Bronchial epithelial cell (primary cell): ENCODE results near the gene AGPAT4. TPM values are rescaled to one million over a fixed set of nuclear protein-coding genes. Genes with fewer than 3 reads are reported as not detected.

ENCODE experiments used
- DNase-seq: peaks from one replicate; pipeline ENCODE4 v3.0.0-alpha.2; 2010; ENCODE audit warnings: low read depth
- FAIRE-seq: peaks from 2 replicates; lab custom pipeline; 2011; peaks lifted over from hg19 to GRCh38; lab: Jason Lieb, UNC
- H3K27me3 ChIP-seq: 2 replicates; pipeline ENCODE4 v1.5.1; 2011; ENCODE audit warnings: low read length; ENCODE audit not compliant: control insufficient read depth, insufficient read depth
- H3K36me3 ChIP-seq: 2 replicates; pipeline ENCODE4 v1.5.1; 2011; ENCODE audit warnings: low read length; ENCODE audit not compliant: control insufficient read depth, insufficient read depth
- H3K4me3 ChIP-seq: 2 replicates; pipeline ENCODE4 v1.5.1; 2011; ENCODE audit warnings: mild to moderate bottlenecking, low read depth, low read length, control low read depth
- total RNA-seq: library from RNA; depleted of rRNA; stranded (reverse); fragments of >200 nt; gene quantifications from 2 replicates; pipeline ENCODE4 v1.2.1, GENCODE V29; 2014
- TF ChIP-seq, protein P1 (sequence below): IDR thresholded peaks from 2 replicates; pipeline ENCODE4 v1.5.1; 2011; ENCODE audit warnings: mild to moderate bottlenecking, moderate library complexity, low read length, control low read depth, inconsistent platforms; ENCODE audit not compliant: insufficient read depth, severe bottlenecking

AGPAT4 gene
- total RNA-seq, 1 donor from 2014 or later: 2.6 TPM

DNA sequence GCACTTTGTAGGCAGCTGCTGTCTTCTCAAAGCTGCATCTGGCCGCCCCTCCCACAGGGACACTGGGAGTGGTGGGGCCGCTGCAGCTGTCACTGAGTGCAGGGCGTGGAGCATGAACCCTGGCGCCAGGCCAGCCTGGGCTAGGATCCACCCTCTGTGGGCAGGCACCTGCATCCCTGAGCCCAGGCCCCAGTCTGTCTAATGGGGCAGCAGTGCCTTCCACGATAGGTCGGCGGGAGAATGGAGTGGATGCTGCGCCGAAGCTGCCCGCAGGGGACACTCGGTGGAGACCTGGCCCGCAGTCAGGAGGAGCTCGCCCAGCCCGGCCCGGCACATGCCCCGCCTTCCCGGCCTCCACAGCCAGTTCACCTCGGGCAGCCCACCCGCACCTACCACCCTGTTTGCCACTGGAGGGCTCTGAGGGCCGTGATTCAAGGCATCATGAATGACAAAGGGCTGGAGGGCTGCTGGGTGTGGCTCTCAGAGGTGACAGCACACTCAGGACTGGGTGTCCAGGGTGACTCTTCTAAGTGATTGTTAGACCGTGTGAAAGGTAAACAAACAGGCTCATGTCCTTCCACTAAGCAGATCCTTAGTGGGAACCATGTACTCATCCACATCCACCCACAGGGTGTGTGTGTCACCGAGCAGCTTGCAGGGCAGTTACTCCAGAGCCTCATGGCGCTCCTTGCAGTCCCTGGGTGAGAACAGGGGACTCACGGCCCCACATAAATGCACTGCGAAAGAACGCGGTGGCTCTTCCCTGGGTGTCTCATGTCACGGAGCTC is 133.9 kb downstream of the AGPAT4 start:
- TF ChIP-seq, protein P1, sequence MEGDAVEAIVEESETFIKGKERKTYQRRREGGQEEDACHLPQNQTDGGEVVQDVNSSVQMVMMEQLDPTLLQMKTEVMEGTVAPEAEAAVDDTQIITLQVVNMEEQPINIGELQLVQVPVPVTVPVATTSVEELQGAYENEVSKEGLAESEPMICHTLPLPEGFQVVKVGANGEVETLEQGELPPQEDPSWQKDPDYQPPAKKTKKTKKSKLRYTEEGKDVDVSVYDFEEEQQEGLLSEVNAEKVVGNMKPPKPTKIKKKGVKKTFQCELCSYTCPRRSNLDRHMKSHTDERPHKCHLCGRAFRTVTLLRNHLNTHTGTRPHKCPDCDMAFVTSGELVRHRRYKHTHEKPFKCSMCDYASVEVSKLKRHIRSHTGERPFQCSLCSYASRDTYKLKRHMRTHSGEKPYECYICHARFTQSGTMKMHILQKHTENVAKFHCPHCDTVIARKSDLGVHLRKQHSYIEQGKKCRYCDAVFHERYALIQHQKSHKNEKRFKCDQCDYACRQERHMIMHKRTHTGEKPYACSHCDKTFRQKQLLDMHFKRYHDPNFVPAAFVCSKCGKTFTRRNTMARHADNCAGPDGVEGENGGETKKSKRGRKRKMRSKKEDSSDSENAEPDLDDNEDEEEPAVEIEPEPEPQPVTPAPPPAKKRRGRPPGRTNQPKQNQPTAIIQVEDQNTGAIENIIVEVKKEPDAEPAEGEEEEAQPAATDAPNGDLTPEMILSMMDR: no peak
- FAIRE-seq: no peak
- H3K36me3 ChIP-seq: no peaks in the 10 kb centered on the region
- no peaks in the 10 kb centered on the region for H3K27me3 ChIP-seq
- peak; percentile 28 for DNase-seq
- H3K4me3 ChIP-seq: no peak overlapping the region

DNA sequence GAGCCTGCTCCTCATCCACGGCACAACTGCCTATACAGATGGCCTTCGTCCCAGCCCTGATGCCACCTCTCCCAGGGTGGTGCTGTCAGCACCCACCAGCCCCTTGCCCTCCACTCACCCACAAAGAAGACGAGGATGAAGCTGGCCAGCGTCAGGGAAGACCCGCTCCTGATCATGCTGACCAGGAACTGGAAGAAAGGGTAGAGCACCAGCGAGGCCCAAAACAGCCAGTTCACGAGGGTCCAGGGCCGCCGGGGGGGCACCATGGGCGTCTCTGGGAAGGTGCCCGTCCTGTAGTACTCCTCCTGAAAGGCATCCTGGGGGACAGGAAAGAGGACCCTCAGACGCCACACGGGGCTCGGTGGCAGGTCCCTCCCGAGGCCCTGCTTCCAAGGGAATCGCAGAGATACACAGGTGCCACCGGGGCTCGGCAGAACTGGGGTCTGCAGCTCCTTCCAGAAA is 134.5 kb downstream of the AGPAT4 start:
- DNase-seq: no peak
- Histone ChIP-seq H3K27me3 (no peaks in the 10 kb centered on the region), H3K36me3 (no peaks in the 10 kb centered on the region), H3K4me3 (no peak overlapping the region)
- TF ChIP-seq, protein P1: no peak
- no peak for FAIRE-seq

DNA sequence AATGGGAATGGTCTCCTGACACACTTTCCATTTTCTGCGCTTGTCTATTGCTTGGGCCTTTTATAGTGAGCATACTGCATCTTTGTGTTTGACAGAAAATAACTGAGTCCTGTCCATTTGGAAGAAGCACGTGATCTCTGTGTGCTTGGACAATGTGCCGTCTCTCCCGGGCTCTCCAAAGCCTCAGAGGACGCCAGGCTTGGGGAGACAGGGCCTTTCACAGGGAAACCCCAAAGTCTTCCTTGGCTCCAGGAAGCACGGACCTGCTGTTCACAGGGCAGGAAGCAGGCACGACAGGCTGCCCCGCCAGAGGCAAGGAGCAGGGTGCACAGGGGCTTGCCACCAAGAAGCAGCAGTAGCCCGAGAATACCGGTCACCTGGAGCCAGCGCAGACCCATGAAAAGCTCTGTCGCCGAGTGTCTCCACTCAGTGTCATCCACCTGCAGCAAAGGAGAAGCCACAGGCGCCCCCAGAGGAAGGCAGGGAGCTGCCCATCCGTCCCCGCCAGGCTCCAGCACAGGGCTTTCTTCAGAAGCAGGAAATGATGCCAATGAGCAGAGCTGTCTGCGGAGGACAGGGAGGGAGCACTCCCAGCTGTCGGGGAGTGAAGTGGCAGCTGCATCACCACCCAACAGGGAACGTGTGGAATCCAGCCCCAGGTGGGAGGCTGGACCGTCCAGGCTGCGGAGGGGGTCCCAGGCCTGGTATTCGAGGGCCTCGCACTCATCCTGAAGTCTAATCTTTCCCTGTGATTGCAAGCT is 135.1 kb downstream of the AGPAT4 start:
- Histone ChIP-seq H3K36me3 (no peaks in the 10 kb centered on the region), H3K27me3 (no peaks in the 10 kb centered on the region), H3K4me3 (no peak overlapping the region)
- TF ChIP-seq, protein P1: no peak
- no peak for FAIRE-seq
- DNase-seq: no peak

DNA sequence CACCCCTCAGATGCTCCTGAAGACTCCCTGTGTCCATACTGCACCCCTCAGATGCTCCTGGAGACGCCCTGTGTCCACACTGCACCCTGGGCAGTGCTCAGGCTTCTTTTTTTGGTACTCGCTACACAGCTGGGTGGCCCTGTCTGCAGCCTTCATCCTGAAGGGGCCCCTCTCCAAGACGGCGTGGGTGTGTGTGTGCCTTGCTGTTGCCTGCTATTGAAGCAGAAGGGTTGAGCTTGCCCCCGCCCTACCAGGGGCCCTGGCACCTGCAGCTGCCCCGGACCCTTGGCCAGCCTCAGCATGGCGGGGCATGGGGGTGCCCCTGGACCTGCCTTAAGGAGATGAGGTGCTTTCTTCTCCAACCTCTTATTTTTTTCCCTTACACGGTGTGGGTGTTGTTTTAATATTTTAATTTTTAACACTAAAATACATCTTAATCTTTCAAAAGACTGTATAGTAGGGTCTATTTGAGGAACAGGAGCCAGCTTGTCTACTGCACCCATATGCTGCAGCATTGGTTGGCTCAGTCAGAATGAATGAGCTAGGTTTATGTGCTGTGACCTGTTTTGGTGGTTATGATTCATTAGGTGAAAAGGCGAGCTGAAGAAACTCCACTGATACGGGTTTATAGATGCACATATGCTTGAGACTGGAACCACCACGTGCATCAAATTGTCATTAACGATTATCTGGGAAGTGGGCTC is 135.9 kb downstream of the AGPAT4 start:
- Histone ChIP-seq H3K36me3 (no peaks in the 10 kb centered on the region), H3K4me3 (no peak overlapping the region), H3K27me3 (no peaks in the 10 kb centered on the region)
- TF ChIP-seq, protein P1: no peak
- DNase-seq: peak; percentile 97
- FAIRE-seq: peak; percentile 95

DNA sequence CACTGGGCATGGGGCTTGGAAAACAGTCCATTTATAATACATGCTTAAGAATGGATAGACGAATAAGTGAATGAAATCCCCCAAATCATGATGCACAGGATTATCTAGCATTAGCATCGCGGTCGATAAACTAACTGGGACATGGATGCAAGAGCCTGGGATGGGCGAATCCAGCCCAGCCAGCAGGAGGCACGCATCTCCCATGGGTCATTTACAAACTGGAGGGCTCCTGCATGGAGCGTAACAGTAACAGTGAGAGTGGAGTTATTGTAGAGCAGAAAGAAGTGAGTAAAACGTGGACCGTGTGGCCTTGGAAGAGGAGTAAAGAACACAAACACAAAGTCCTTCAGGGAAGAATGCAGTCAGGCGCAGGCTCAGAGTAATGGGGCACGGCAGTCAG is 136.5 kb downstream of the AGPAT4 start:
- Histone ChIP-seq H3K36me3 (no peaks in the 10 kb centered on the region), H3K4me3 (no peak overlapping the region), H3K27me3 (no peaks in the 10 kb centered on the region)
- TF ChIP-seq, protein P1: no peak
- FAIRE-seq (no peak), DNase-seq (no peak)
